CD4-positive, alpha-beta memory T cell (primary cell): ENCODE measurements around the gene NEDD4. TPM values are rescaled to one million over a fixed set of nuclear protein-coding genes. Genes with fewer than 3 reads are reported as not detected.
A peak's percentile ranks its signal among the peaks of the same experiment; 100 is the strongest.
"Not testable (repeated sequence)": the region's sequence is repeated elsewhere in the genome, so short reads cannot be mapped to it uniquely, and the experiment has no call there.

Experiments
- CTCF ChIA-PET: fragments of 350-600 bp; sonication (Branson Sonifier 250); formaldehyde crosslinking; loops from one replicate; lab custom pipeline; 2021; ENCODE audit warnings: inconsistent platforms; ENCODE audit not compliant: partially characterized antibody; lab: Charles Lee
- POLR2A ChIA-PET: fragments of 350-600 bp; sonication (Branson Sonifier 250); formaldehyde crosslinking; loops from one replicate; lab custom pipeline; 2021; ENCODE audit not compliant: partially characterized antibody; lab: Charles Lee
- DNase-seq, 5 donors: peaks; one replicate each; pipeline versions ENCODE4 v3.0.0 to v3.0.0-alpha.2; 2020 to 2022; ENCODE audit warnings: mixed read lengths in 1 of 5
- H3K27ac ChIP-seq: one replicate; pipeline ENCODE4 v1.7.0; 2013; ENCODE audit warnings: low read depth, low read length
- H3K27me3 ChIP-seq: 2 replicates; pipeline ENCODE4 v1.7.0; 2013; ENCODE audit warnings: mild to moderate bottlenecking, low read length, moderate library complexity; ENCODE audit not compliant: insufficient read depth
- H3K36me3 ChIP-seq: 2 replicates; pipeline ENCODE4 v1.7.0; 2013; ENCODE audit warnings: mild to moderate bottlenecking, low read length, moderate library complexity; ENCODE audit not compliant: insufficient read depth
- H3K4me1 ChIP-seq: 2 replicates; pipeline ENCODE4 v1.7.0; 2013; ENCODE audit warnings: mild to moderate bottlenecking, low read length, moderate library complexity; ENCODE audit not compliant: insufficient read depth
- H3K4me3 ChIP-seq, 2 donors: one replicate each; pipeline ENCODE4 v1.7.0; 2013; ENCODE audit warnings: low read length in 2 of 2, mild to moderate bottlenecking in 1 of 2
- H3K9me3 ChIP-seq, 2 donors: one replicate each; pipeline ENCODE4 v1.7.0; 2013; ENCODE audit warnings: low read length in 2 of 2, control low read depth in 1 of 2; ENCODE audit not compliant: control insufficient read depth in 1 of 2
- H3K27ac Mint-ChIP-seq, 7 donors: one replicate each; pipeline ENCODE4 v1.8.0; 2020 to 2021; ENCODE audit warnings: mixed read lengths in 7 of 7, mild to moderate bottlenecking in 6 of 7, inconsistent platforms in 3 of 7, moderate library complexity in 3 of 7
- H3K27me3 Mint-ChIP-seq, 2 donors: one replicate each; pipeline ENCODE4 v1.8.0; 2020 to 2021; ENCODE audit warnings: mixed read lengths in 2 of 2
- H3K36me3 Mint-ChIP-seq, 2 donors: one replicate each; pipeline ENCODE4 v1.8.0; 2020 to 2021; ENCODE audit warnings: mixed read lengths in 2 of 2, inconsistent platforms in 1 of 2, mild to moderate bottlenecking in 1 of 2
- H3K4me1 Mint-ChIP-seq, 4 donors: one replicate each; pipeline ENCODE4 v1.8.0; 2020 to 2021; ENCODE audit warnings: mixed read lengths in 4 of 4, mild to moderate bottlenecking in 1 of 4
- H3K4me3 Mint-ChIP-seq, 8 donors: one replicate each; pipeline ENCODE4 v1.8.0; 2020 to 2021; ENCODE audit warnings: mixed read lengths in 8 of 8, mild to moderate bottlenecking in 7 of 8, moderate library complexity in 6 of 8, inconsistent platforms in 3 of 8
- H3K9me3 Mint-ChIP-seq, 8 donors: one replicate each; pipeline ENCODE4 v1.8.0; 2020 to 2021; ENCODE audit warnings: mixed read lengths in 8 of 8, mild to moderate bottlenecking in 5 of 8, inconsistent platforms in 3 of 8, moderate library complexity in 1 of 8
- intact Hi-C: fragments of 100-400 bp; cut with micrococcal nuclease; formaldehyde crosslinking; loops from one replicate; pipeline ENCODE4 v1.15.1; 2023
- polyA plus RNA-seq, 2 donors: library from polyadenylated mRNA; unstranded; fragments of 300-500 nt; fragmentation: Illumina TruSeq; gene quantifications; one replicate each; pipeline ENCODE4 v1.2.3, GENCODE V29; 2021
- total RNA-seq, 2 experiments: library from RNA; stranded (reverse); gene quantifications; one replicate each; pipeline ENCODE4 v1.2.3, GENCODE V29; 2021

NEDD4 gene
- total and polyA plus RNA-seq, 4 experiments from 2014 or later = 3.7 to 5.8 (median 4.7) TPM

- Mint-ChIP-seq H3K4me3 (no peak overlapping the region), H3K4me1 (peaks cover 0 to 1% (median 0%) of the 10 kb centered on the region in 4 donors), H3K9me3 (peaks cover 0 to 1% (median 0%) of the 10 kb centered on the region in 8 donors), H3K27me3 (no peaks in the 10 kb centered on the region), H3K27ac (peak overlapping the region in 2 of 7 donors; percentile 34 to 43), H3K36me3 (peaks cover 0 to 14% of the 10 kb centered on the region in 2 donors)
- ChIA-PET POLR2A (no interaction called here), CTCF (no interaction called here)
- H3K27me3 ChIP-seq = no peaks in the 10 kb centered on the region
- no peak for DNase-seq
- no peak overlapping the region for H3K27ac ChIP-seq
- no peaks in the 10 kb centered on the region for H3K36me3 ChIP-seq
- intact Hi-C loops = no loop called here
- H3K4me3 ChIP-seq = no peak overlapping the region
- no peaks in the 10 kb centered on the region for H3K9me3 ChIP-seq
- H3K4me1 ChIP-seq = no peaks in the 10 kb centered on the region
Observed at GRCh38 chr15:55965091-55965490, 28.3 kb downstream of the NEDD4 start.

GRCh38 chr15:55960946-55961345, 32.5 kb downstream of the NEDD4 start:
- Mint-ChIP-seq H3K27ac (no peak overlapping the region), H3K4me1 (peaks cover 0 to 3% (median 0%) of the 10 kb centered on the region in 4 donors), H3K27me3 (no peaks in the 10 kb centered on the region), H3K4me3 (no peak overlapping the region), H3K9me3 (peaks cover 0 to 10% (median 0%) of the 10 kb centered on the region in 8 donors), H3K36me3 (peaks cover 1 to 19% of the 10 kb centered on the region in 2 donors)
- Histone ChIP-seq H3K4me3 (no peak overlapping the region), H3K27me3 (no peaks in the 10 kb centered on the region), H3K27ac (no peak overlapping the region), H3K36me3 (no peaks in the 10 kb centered on the region), H3K9me3 (no peaks in the 10 kb centered on the region), H3K4me1 (no peaks in the 10 kb centered on the region)
- ChIA-PET POLR2A (no interaction called here), CTCF (no interaction called here)
- no peak for DNase-seq
- intact Hi-C loops = no loop called here

GRCh38 chr15:55959744-55960447, 33.5 kb downstream of the NEDD4 start:
- Histone ChIP-seq H3K9me3 (no peaks in the 10 kb centered on the region), H3K4me1 (no peaks in the 10 kb centered on the region), H3K27me3 (no peaks in the 10 kb centered on the region), H3K36me3 (no peaks in the 10 kb centered on the region), H3K4me3 (no peak overlapping the region), H3K27ac (no peak overlapping the region)
- H3K4me3 Mint-ChIP-seq = no peak overlapping the region
- peaks cover 1 to 16% of the 10 kb centered on the region in 2 donors for H3K36me3 Mint-ChIP-seq
- no peak for DNase-seq
- ChIA-PET POLR2A (interaction anchor here (0.6 kb wide), 1 partner anchor 197 kb away, joined by 3 read pairs; no protein-coding TSS in a partner anchor), CTCF (no interaction called here)
- H3K9me3 Mint-ChIP-seq = peaks cover 0 to 10% (median 0%) of the 10 kb centered on the region in 8 donors
- no peaks in the 10 kb centered on the region for H3K27me3 Mint-ChIP-seq
- peak overlapping the region in 3 of 7 donors; percentile 4 to 54 (median 43) for H3K27ac Mint-ChIP-seq
- intact Hi-C loops = no loop called here
- H3K4me1 Mint-ChIP-seq = peaks cover 0 to 3% (median 0%) of the 10 kb centered on the region in 4 donors

- H3K27ac Mint-ChIP-seq = no peak overlapping the region
- H3K36me3 ChIP-seq = no peaks in the 10 kb centered on the region
- H3K27me3 Mint-ChIP-seq = no peaks in the 10 kb centered on the region
- no peak overlapping the region for H3K4me3 Mint-ChIP-seq
- intact Hi-C loops = no loop called here
- H3K4me3 ChIP-seq = no peak overlapping the region
- H3K9me3 Mint-ChIP-seq = peaks cover 0 to 10% (median 0%) of the 10 kb centered on the region in 8 donors
- H3K9me3 ChIP-seq = no peaks in the 10 kb centered on the region
- ChIA-PET POLR2A (no interaction called here), CTCF (no interaction called here)
- no peaks in the 10 kb centered on the region for H3K4me1 ChIP-seq
- DNase-seq = no peak
- peaks cover 1 to 12% of the 10 kb centered on the region in 2 donors for H3K36me3 Mint-ChIP-seq
- H3K4me1 Mint-ChIP-seq = peaks cover 0 to 7% (median under 1%) of the 10 kb centered on the region in 4 donors
- H3K27ac ChIP-seq = no peak overlapping the region
- H3K27me3 ChIP-seq = no peaks in the 10 kb centered on the region
Observed at GRCh38 chr15:55958349-55958748, 35.1 kb downstream of the NEDD4 start.

GRCh38 chr15:55954862-55955605, 38.4 kb downstream of the NEDD4 start:
- POLR2A ChIA-PET = no interaction called here
- peaks cover 0 to 10% (median 0%) of the 10 kb centered on the region in 8 donors for H3K9me3 Mint-ChIP-seq

GRCh38 chr15:55952501-55953274, 40.7 kb downstream of the NEDD4 start:
- CTCF ChIA-PET, H3K4me1 Mint-ChIP-seq, H3K4me3 ChIP-seq, DNase-seq, H3K27me3 Mint-ChIP-seq, H3K9me3 ChIP-seq, POLR2A ChIA-PET, H3K4me1 ChIP-seq, H3K9me3 Mint-ChIP-seq, H3K27me3 ChIP-seq, H3K27ac ChIP-seq, intact Hi-C loops, H3K36me3 ChIP-seq, H3K4me3 Mint-ChIP-seq: not testable (repeated sequence)
- Mint-ChIP-seq H3K36me3 (peaks cover 0 to 17% of the 10 kb centered on the region in 2 donors), H3K27ac (peak overlapping the region in 1 of 7 donors; percentile 0)

More at GRCh38 chr15:55954862-55955605, 38.4 kb downstream of the NEDD4 start:
- Mint-ChIP-seq H3K27ac (no peak overlapping the region), H3K27me3 (no peaks in the 10 kb centered on the region), H3K4me1 (peaks cover 0 to 5% (median under 1%) of the 10 kb centered on the region in 4 donors), H3K36me3 (peaks cover 1 to 18% of the 10 kb centered on the region in 2 donors), H3K4me3 (no peak overlapping the region)
- Histone ChIP-seq H3K36me3 (no peaks in the 10 kb centered on the region), H3K27ac (no peak overlapping the region), H3K27me3 (no peaks in the 10 kb centered on the region), H3K4me1 (no peaks in the 10 kb centered on the region), H3K4me3 (no peak overlapping the region), H3K9me3 (no peaks in the 10 kb centered on the region)
- CTCF ChIA-PET = no interaction called here
- intact Hi-C loops = no loop called here
- no peak for DNase-seq

GRCh38 chr15:55944606-55945005, 48.8 kb downstream of the NEDD4 start:
- Mint-ChIP-seq H3K9me3 (peaks cover 0 to 15% (median 8%) of the 10 kb centered on the region in 8 donors), H3K36me3 (peaks cover 21 to 50% of the 10 kb centered on the region in 2 donors)
- H3K36me3 ChIP-seq, H3K27me3 Mint-ChIP-seq, POLR2A ChIA-PET, intact Hi-C loops, H3K4me3 ChIP-seq, H3K9me3 ChIP-seq, H3K4me3 Mint-ChIP-seq, H3K27ac Mint-ChIP-seq, H3K27ac ChIP-seq, CTCF ChIA-PET, H3K27me3 ChIP-seq, H3K4me1 ChIP-seq, H3K4me1 Mint-ChIP-seq, DNase-seq: not testable (repeated sequence)
